ENCODE results near the gene LILRB2. TPM values are rescaled to one million over a fixed set of nuclear protein-coding genes. Genes with fewer than 3 reads are reported as not detected.
"Not testable (repeated sequence)": the region's sequence is repeated elsewhere in the genome, so short reads cannot be mapped to it uniquely, and the experiment has no call there.

LILRB2 gene
- total RNA-seq, 1 donor from 2014 or later, result not detected

DNA sequence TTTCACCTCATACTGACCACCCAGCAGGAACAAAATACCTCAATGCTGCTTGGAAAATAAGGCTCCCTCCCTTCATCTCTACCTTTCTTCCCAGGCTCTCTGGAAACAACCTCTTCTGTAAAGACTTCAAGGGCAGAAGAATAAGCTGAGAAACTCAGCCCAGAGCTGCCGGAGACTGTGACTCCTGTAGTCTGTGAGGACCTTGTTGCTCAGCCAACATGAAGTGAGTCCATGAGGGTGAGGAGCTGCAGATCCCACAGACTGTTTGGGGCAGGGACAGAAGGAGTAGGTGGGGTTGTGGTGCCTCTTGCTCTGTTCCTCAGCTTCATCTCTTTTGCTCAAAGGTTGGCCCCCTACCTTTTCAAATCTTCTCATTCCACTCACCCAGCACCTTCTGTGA, 24.2 kb upstream of the LILRB2 start:
- DNase-seq (ENCODE audit: low read depth in 2 of 2), result no peak

DNA sequence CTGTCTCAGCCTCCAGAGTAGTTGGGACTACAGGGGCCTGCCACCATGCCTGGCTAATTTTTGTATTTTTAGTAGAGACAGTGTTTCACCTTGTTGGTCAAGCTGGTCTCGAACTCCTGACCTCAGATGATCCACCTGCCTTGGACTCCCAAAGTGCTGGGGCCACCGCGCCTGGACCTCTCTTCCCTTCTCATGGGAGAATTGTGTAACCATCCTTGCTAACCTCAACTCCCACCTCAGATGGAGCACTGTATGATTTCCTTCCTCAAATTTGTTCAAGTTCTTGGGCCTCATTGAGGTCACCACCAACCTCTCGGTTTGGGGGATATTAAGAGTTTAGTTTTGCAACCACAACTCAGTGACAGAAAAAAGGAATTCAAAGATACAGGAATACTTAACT, 21.3 kb upstream of the LILRB2 start:
- DNase-seq (ENCODE audit: low read depth in 2 of 2), result no peak

DNA sequence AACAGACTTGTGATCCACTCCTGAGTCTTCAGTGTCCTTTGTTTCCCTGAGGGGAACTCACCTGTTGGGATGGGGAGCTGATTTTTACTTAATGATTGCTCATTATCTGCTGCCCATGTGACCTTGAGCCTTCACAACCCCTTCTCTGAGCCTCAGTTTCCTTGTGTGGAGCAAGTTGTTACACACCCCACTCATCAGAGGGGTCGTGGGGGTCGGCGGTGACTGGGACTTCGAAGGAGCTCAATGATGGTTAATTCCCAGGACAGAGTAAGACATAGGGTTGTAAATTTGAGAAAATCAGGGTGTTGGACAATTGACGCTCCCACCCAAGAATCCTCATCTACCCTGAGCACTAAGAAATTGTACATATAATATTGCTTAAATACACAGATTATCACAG, 18.6 kb upstream of the LILRB2 start:
- no peak for DNase-seq (ENCODE audit: low read depth in 2 of 2)

DNA sequence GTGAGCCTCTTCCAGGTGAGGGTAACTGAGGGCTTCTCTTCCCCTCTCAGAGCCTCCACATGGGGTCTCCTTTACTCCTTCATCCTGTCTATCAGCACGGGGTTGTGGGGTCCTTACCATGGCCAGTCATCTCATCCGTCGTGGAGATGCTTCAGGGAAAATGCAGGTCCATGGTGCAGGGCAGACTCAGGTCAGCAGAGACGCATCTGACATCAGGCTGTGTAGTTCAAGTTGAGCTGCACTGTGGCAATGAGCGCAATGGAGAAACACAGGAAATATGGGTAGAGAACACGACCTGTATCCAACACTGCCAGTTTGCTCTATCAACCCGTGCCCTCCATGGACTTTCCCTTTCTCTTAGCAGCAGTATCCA, 18.2 kb upstream of the LILRB2 start:
- no peak for DNase-seq (ENCODE audit: low read depth in 2 of 2)

DNA sequence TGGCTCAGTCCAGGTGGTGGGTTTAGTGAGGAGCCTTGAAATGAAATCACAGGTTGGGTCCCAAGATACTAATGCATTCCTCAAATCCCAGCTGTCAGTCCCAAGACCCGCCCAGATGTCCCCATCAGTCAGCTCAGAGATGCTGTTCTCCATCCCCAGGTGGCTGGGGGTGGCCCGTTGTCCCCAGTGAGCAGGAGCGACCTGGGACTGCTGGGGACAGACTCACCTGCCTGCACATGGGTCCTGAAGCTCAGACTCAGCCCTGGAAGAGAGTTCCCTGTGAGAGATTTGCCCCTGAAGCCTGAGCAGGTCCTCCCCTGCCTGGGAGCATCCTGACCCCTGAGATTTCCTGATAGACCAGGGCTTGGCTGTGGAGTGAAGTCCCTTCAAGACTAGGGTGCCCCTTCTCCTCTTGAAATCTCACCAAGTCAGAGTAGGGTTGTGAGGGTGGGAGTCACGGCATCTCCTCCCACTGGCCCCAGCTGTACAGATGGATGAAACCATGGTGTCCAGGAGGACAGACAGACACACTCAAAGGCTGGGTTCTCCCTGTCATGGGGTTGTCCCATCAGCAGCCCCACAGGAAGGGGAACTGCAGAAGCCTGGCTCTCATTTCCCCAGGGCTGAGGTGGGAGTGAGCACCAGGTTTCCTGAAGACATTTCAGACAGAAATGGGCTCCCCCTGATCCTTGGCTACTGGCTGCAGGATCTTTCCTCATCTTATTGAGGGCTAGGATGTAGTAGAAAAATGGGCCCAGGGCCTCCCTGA, 17.6 kb upstream of the LILRB2 start:
- DNase-seq (ENCODE audit: low read depth in 2 of 2), result no peak

DNA sequence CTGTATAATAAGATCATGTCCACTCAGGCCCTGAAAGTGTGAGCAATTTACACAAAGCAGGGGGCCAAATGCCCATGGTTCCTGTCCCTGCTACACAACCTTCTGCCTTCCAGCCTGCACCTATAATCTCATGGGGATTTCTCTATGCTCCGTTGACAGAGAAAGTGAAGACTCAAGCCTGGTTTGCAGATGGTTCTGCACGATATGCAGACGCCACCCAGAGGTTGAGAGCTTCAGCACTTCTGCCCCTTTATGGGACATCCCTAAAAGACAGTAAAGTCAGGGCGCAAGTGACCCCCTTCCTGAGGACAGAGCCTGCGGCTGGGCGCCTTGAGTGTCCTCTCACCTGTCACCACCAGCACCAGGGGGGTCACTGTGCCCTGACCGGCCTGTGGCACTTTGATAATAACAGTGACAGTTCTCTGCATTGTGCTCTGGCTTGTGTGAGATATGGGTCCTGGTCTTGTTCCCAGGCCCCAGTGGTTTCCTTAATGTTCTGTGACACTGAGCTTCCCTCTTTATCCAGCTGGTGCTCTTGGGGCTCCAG, 16.9 kb upstream of the LILRB2 start:
- peak in 1 of 2 donors; percentile 6 for DNase-seq (ENCODE audit: low read depth in 2 of 2)

DNA sequence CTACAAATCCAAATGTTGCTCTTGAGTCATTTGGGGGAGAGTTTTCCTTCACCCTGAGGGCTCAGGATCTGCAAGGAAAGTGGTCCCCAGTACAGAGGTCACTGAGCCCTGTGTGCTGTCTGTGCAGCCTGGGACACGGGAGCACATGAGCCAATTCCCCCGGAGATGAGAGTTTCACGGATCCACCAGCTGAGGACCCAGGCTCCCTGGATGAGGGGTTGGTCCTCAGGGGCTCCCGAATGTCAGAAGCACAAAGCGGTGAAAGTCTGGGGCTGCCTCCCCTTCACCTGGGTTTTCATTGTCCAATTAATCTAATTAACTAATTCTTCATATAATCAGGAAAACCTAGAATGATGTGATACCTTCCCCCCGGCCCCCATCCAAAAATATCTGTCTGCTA, 13.6 kb upstream of the LILRB2 start:
- no peak for DNase-seq (ENCODE audit: low read depth in 2 of 2)

DNA sequence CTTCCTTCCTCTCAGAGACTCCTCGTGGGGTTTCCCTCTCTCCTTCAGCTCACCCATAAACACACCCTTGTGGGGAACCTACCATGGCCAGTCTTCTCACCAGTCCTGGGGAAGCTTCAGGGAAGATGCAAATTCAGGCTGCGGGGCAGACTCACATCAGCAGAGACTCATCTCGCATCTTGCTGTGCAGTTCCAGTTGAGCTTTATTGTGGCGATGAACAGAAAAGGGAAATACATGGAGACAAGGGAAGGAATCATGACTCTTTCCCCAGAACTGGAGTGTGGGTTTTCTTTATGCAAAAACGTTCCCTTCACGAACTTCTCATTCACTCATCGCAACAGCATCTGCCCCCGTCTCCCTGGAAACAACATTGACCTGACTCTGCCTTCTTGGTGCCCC, 8.2 kb upstream of the LILRB2 start:
- not testable (repeated sequence) for DNase-seq (ENCODE audit: low read depth in 2 of 2)

DNA sequence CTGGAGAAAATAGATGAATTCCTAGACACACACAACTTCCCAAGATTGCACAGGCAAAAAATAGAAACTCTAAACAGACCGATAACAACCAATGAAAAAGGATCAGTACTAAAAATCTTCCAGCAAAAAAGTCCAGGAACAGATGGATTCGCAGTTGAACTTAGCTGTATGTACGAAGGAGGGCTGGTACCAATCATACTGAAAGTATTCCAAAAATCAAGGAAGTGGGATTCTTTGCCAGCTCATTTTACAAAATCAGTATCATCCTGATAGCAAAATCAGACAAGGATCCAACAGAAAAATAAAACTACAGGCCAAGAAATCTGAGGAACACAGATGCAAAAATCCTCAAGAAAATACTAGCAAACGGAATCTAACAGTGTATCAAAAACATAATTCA, 6.5 kb upstream of the LILRB2 start:
- DNase-seq (ENCODE audit: low read depth in 2 of 2), result no peak

DNA sequence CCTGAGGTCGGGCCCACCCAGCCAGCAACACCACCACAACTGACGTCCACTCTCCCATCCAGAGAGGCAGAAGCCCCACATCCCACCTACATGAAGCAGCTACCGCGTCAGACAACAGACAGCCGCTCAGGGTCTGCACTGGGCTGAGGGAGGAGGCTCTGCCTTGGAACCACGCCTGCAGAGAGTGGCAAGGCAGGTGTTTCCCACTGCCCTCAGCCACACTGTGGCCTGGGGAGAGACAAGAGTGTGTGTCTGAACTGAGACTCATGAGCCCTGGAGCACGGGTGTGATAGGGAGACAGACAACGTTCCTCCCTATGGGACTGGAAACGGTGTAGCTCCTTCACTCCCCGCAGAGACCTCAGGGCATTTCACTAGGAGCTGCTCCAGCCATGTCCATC, 5.4 kb upstream of the LILRB2 start:
- not testable (repeated sequence) for DNase-seq (ENCODE audit: low read depth in 2 of 2)

DNA sequence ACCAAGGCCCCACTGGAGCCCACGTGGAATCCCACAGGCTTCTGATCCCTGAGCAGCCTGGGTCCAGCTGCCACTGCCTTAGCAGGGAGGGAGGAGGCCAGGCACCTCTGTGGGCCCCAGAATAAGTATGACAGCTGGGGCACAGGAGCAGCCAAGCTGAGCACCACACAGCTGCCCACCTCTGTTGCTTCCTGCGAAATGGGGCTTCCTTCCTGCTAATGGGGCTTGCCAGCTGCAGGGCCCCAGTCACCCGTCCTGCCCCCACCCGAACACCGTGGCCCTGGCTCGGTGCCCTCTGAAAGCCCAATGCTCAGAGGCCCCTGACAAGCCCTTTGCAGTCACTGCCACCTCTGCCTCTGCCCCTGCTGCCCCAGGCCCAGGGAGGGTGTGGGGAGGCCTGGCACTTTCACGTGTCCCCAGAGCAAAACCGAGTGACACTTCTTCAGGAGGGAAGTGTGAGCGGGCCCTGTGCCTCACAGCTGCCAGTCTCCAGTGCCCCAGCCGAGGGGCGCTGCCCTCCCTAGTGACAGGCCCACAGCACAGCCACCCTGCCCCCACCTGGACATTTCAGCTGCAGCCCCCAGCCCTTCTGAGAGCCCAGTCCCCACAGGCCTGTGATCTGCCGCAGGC, 4.6 kb upstream of the LILRB2 start:
- not testable (repeated sequence) for DNase-seq (ENCODE audit: low read depth in 2 of 2)

DNA sequence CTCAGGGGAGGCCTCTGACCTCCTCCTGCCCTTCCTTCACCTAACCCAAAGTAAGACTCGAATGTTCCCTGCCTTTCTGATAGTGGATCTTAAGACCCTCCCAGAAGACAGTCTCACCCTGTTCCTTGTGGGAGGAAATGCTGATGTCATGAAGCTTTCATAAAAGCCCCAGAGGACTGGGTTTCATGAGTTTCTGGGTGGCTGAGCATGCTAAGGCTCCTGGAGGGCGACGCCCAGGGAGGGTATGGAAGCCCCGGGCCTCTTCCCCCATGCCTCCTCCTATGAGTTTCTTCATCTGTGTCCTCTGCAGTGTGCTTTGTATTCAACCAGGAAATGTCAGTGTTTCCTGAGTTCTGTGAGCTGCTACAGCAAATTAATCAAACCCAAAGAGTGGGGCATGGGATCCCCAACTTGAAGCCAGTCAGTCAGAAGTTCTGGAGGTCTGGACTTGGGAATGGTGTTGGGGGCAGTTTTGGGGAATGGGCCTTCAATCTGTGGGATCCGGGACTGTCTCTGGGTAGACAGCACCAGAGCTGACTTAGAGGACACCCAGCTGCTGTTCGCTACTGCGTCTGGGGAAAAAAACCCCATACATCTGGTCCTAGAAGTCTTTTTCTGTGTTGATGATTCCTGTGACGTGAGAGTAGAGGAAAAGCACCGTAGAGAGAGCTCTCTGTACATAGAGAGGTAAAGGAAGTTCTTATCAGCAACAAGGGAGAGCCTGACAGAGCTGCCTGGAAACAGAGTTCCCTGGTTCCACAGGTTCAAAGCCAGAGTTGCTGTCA, 2.0 kb upstream of the LILRB2 start:
- DNase-seq (ENCODE audit: low read depth in 2 of 2), result no peak

DNA sequence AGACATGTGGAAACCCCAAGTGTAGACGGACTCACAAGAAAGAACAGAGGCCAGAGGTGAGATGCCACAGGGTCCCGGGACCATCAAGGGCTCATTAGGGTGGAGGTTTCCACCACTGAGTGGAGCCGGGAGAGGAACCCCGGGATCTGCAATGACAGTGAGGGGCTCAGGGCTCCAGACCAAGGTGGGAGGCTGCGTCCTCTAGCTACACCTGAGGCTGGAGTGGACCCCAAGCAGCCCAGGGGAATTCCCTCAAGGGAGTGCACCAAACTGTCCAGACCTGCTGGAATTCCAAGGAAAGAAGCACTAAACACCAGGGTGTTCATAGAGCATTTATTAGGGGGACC, 792 bp upstream of the LILRB2 start:
- not testable (repeated sequence) for DNase-seq (ENCODE audit: low read depth in 2 of 2)

DNA sequence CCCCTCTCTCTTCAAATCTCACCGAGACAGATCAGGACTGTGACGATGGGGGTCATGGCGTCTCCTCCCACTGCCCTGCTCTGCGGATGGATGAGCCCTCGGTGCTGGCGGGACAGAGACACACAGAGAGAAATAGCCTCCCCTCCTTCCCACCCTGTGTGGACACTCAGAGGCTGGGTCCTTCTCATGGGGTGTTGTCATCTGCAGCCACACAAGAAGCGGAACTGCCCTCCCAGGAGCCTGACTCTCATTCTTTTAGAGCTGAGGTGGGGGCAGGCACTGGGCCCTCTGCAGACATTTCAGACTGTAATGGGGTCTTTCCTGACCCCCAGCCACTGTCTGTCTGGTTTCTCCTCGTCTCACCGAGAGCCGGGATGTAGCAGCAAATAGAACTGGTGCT, 469 bp downstream of the LILRB2 start:
- not testable (repeated sequence) for DNase-seq (ENCODE audit: low read depth in 2 of 2)

DNA sequence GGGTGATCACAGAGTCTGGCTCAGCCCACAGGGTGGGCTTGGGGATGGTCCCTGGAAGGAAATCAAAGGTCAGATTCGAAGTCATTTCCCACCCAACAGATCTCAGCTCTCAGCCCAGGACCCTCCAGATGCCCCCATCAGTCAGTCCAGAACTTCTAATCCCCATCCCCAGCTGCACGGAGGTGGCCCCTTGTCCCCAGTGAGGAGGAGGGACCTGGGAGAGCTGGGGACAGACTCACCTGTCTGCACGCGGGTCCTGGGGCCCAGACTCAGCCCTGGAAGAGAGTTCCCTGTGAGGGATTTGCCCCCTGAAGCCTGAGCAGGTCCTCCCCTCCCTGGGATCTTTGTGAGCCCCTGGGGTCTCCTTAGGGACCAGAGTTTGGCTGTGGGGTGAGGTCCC, 885 bp downstream of the LILRB2 start:
- DNase-seq (ENCODE audit: low read depth in 2 of 2), result not testable (repeated sequence)

DNA sequence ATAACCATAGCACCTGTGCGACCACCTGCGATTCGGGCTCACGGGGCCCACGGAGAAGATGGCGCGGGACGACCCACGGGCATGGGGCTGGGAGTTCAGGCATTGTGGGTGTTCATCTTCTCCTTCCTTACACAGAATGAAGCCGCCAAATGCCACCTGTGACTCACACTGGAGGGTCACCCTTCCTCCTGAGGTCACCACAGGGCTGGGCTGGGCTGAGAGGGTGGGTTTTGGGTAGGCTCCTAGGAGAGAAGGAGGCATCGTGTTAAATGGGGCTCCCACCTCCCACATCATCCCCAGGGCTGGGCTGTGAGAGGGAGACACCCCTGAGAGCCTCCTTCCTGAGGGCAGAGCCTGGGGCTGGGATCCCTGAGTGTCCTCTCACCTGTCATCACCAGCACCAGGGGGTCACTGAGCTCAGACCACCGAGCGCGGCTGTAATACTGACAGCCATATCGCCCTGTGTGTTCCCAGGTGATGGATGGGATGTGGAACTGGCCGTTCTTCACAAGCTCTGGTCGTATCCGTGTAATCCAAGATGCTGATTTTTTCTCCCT, 1.4 kb downstream of the LILRB2 start:
- DNase-seq (ENCODE audit: low read depth in 2 of 2), result no peak

DNA sequence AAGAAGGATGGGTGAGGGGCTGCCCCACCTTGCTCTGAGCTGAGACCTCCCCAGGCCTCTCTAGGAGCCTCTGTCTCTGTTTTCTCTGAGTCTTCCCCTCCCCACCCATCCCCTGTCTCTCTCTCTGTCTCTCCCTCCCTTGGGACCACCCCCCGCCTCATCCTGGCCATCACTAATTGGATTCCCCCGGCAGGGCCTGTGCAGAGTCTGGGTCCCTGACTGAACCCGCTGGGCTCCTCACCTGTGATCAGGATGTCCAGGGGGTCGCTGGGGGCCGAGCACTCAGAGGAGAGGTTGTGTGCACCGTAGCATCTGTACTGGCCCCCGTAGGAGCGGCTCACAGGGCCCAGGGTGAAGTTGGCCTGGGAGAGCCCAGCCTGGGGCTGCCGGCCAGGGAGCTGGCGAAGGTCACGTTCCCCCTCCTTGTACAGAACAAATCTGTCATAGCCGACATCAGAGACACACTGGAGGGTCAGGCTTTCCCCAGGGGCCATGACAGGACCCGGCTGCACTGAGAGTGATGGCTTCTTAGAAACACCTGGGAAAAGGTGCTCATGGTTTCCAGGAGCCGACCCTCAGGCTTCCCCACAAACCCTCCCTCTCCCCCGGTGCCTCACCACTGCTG, 2.2 kb downstream of the LILRB2 start:
- DNase-seq (ENCODE audit: low read depth in 2 of 2), result not testable (repeated sequence)

DNA sequence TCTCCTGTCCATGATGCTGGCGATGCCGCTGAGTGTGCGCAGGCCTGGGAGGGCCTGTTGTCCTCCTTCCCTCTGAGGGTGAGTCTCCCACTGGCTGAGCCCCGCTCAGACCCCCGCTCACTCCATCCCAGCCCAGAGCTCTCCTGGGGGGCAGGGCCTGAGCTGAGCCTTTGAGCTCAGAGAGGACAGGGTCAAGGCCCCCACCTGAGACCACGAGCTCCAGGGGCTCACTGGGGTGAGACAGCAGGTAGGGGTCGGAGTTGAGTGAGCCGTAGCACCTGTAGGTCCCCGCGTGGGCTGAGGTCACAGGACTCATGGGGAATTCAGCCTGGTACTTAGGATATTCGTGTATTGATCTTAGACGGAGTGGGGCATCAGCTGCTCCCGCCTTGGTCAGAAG, 2.9 kb downstream of the LILRB2 start:
- not testable (repeated sequence) for DNase-seq (ENCODE audit: low read depth in 2 of 2)

DNA sequence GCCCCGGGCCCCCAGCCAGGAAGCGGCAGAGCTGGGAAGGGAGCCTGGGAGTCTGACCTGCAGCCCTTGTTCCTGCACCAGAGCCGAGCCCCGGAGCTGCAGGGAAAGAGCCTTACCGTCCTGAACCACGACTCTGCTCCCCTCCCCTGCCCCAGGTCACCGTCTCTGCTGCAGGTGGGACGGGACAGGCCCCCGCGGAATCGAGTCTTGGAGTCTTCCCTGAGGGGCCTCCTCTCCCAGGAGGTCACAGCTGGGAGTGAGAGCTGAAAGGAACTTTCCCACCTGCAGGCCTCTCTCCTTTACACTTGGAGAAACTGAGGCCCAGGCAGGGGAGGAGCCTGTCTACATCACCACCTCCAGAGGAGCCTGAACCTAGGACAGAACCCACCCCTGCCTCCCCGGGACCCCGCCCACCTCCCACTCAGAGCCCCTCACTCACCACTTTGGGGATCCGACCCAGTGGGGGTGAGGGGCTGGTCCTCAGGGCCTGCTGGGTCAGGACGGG, 3.7 kb downstream of the LILRB2 start:
- not testable (repeated sequence) for DNase-seq (ENCODE audit: low read depth in 2 of 2)

DNA sequence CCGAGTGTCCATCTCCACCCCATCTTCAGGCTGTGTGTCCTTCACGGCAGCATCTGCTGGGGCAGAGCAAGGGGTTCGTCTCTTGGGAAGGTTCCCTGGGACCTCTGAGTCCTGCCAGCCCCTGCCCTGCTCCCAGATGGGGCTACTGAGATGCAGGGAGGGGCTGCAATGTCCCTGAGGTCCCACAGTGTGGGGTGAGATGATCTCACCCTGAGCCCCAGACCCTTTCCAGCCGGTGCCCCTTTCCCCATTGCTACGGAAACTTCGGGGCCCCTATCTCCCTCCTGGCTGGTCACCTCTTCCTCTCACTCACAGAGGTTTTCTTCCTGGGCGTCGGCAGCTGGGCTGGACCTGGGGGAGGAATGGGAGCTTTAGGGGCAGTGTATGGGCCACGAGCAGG, 5.0 kb downstream of the LILRB2 start:
- no peak for DNase-seq (ENCODE audit: low read depth in 2 of 2)

DNA sequence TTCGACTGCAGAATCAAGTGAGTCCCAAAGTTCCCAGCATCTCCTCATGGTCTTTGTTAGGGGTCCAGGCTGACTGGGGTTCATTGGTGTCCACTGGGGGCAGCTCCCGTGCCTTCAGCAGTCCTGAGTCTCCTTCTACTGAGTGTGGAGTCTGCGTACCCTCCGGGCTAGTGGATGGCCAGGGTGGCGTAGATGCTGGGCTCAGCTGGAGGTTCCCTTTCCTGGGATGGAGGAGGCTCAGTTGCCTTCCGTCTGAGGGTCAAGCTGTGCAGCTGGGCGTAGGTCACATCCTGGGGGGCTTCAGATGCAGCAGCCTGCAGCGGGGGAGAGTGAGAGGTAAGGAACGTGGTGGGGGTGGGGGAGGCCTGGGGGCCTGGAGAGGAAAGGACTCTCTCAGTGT, 6.4 kb downstream of the LILRB2 start:
- DNase-seq (ENCODE audit: low read depth in 2 of 2), result not testable (repeated sequence)
